ENCODE measurements around the gene ATOH1.

DNA sequence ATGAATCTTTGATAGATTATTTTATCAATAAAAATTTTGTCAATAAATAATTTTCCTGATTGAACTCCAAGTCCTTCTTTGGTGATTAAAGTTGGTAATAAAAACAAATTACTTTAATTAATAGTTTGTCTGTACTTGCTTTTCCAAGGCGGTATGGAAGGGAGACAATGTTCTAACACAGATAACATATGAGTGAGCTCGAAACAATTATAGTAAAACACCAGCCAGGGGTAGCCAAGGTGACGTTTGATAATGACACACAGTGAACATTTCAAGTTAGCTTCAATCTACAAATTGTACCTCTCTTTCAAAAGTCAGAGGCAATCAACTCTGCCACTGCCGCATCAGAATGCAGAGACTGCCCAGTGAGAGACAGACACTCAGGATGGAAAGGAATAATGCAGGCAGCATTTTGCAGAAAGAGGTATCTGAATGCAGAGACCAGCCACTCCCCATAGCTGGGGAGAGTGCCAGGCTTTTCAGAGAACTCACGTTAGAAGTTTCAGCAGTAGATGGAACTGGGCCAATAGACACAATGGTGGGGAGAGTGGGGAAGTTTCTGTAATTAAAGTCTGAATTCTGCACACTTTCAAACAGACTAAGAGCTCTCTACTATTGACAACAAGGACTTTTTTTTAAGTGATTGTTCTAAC lies 18.1 kb upstream of the ATOH1 start:
- TF ChIP-seq, protein P1, sequence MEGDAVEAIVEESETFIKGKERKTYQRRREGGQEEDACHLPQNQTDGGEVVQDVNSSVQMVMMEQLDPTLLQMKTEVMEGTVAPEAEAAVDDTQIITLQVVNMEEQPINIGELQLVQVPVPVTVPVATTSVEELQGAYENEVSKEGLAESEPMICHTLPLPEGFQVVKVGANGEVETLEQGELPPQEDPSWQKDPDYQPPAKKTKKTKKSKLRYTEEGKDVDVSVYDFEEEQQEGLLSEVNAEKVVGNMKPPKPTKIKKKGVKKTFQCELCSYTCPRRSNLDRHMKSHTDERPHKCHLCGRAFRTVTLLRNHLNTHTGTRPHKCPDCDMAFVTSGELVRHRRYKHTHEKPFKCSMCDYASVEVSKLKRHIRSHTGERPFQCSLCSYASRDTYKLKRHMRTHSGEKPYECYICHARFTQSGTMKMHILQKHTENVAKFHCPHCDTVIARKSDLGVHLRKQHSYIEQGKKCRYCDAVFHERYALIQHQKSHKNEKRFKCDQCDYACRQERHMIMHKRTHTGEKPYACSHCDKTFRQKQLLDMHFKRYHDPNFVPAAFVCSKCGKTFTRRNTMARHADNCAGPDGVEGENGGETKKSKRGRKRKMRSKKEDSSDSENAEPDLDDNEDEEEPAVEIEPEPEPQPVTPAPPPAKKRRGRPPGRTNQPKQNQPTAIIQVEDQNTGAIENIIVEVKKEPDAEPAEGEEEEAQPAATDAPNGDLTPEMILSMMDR (conservative IDR thresholded peaks at IDR 0.05; ENCODE audit: low read length): no peak
- TF ChIP-seq EZH2phosphoT487 (IDR thresholded peaks at IDR 0.05; ENCODE audit: borderline replicate concordance, low read depth, low read length): no peak
